ENCODE measurements around the gene ZNF831.

Gene ZNF831

GRCh38 chr20:59161721-59162120 is 1.9 kb upstream of the ZNF831 start:
- H3K18ac ChIP-seq (ENCODE audit: low read length), result no peak overlapping the region
- no peak overlapping the region for H4K8ac ChIP-seq (ENCODE audit: low read depth, low read length)

GRCh38 chr20:59164686-59165391 is 1.2 kb downstream of the ZNF831 start:
- no peak overlapping the region for H2AK5ac ChIP-seq (ENCODE audit: low read depth, low read length)
- no peaks in the 10 kb centered on the region for H3K79me1 ChIP-seq (ENCODE audit: low read depth, low read length)
- no peak overlapping the region for H3K18ac ChIP-seq (ENCODE audit: low read length)
- H3K4me3 ChIP-seq (ENCODE audit: low read length in 2 of 2), result no peak overlapping the region
- H3K4ac ChIP-seq (ENCODE audit: low read length), result no peak overlapping the region
- no peak overlapping the region for H2BK5ac ChIP-seq (ENCODE audit: low read length)
- H2BK15ac ChIP-seq (ENCODE audit: low read length), result no peak overlapping the region
- no peak overlapping the region for H2BK120ac ChIP-seq (ENCODE audit: low read depth, low read length)
- H4K91ac ChIP-seq (ENCODE audit: low read depth, low read length, poor library complexity), result no peak overlapping the region
- H3K9ac ChIP-seq (ENCODE audit: low read depth, low read length, poor library complexity), result no peak overlapping the region
- no peak for DNase-seq (ENCODE audit: low spot score)
- H4K8ac ChIP-seq (ENCODE audit: low read depth, low read length), result no peak overlapping the region
- no peak overlapping the region for H3K23ac ChIP-seq (ENCODE audit: low read depth, low read length, poor library complexity)
- H2AFZ ChIP-seq (ENCODE audit: low read length), result no peak overlapping the region
- H3K36me3 ChIP-seq (replicated peaks in 1 of 2; ENCODE audit: control insufficient read depth in 2 of 2, insufficient read depth in 2 of 2, low read length in 2 of 2), result no peaks in the 10 kb centered on the region
- no peak overlapping the region for H3K14ac ChIP-seq (ENCODE audit: low read length)
- no CpG with 5 or more reads among the region's 9 CpGs for WGBS, 2 donors (ENCODE audit: extremely low coverage in 2 of 2, insufficient read length in 2 of 2, insufficient replicate concordance in 1 of 2)
- H2BK12ac ChIP-seq (ENCODE audit: low read length), result no peak overlapping the region
- no peak overlapping the region for H3K4me2 ChIP-seq (ENCODE audit: insufficient read depth, low read length, poor library complexity, severe bottlenecking)
- no peaks in the 10 kb centered on the region for H3K9me3 ChIP-seq (replicated peaks in 1 of 2; ENCODE audit: control insufficient read depth in 2 of 2, insufficient read depth in 1 of 2, low read depth in 1 of 2, low read length in 2 of 2)
- H3K4me1 ChIP-seq (ENCODE audit: control insufficient read depth in 2 of 2, insufficient read depth in 1 of 2, low read depth in 1 of 2, low read length in 2 of 2), result no peaks in the 10 kb centered on the region
- no peak overlapping the region for H3K27ac ChIP-seq (replicated peaks; ENCODE audit: low read length)
- H3K27me3 ChIP-seq (ENCODE audit: control insufficient read depth in 3 of 3, insufficient read depth in 3 of 3, low read depth in 1 of 3, low read length in 3 of 3), result no peaks in the 10 kb centered on the region

More at GRCh38 chr20:59161721-59162120, 1.9 kb upstream of the ZNF831 start:
- no peak overlapping the region for H3K14ac ChIP-seq (ENCODE audit: low read length)
- no peak overlapping the region for H2BK120ac ChIP-seq (ENCODE audit: low read depth, low read length)
- H3K4me3 ChIP-seq (ENCODE audit: low read length in 2 of 2), result no peak overlapping the region
- no peak overlapping the region for H2AFZ ChIP-seq (ENCODE audit: low read length)
- DNase-seq (ENCODE audit: low spot score), result no peak
- no peak overlapping the region for H4K91ac ChIP-seq (ENCODE audit: low read depth, low read length, poor library complexity)
- no peaks in the 10 kb centered on the region for H3K36me3 ChIP-seq (replicated peaks in 1 of 2; ENCODE audit: control insufficient read depth in 2 of 2, insufficient read depth in 2 of 2, low read length in 2 of 2)
- no peaks in the 10 kb centered on the region for H3K79me1 ChIP-seq (ENCODE audit: low read depth, low read length)
- H3K4me1 ChIP-seq (ENCODE audit: control insufficient read depth in 2 of 2, insufficient read depth in 1 of 2, low read depth in 1 of 2, low read length in 2 of 2), result peaks cover 0 to 7% of the 10 kb centered on the region in 2 donors
- WGBS, 2 donors (ENCODE audit: extremely low coverage in 2 of 2, insufficient read length in 2 of 2, insufficient replicate concordance in 1 of 2), result no CpG with 5 or more reads among the region's 2 CpGs
- H3K23ac ChIP-seq (ENCODE audit: low read depth, low read length, poor library complexity), result no peak overlapping the region
- H3K9me3 ChIP-seq (replicated peaks in 1 of 2; ENCODE audit: control insufficient read depth in 2 of 2, insufficient read depth in 1 of 2, low read depth in 1 of 2, low read length in 2 of 2), result no peaks in the 10 kb centered on the region
- no peak overlapping the region for H2BK15ac ChIP-seq (ENCODE audit: low read length)
- no peak overlapping the region for H3K9ac ChIP-seq (ENCODE audit: low read depth, low read length, poor library complexity)
- H3K27me3 ChIP-seq (ENCODE audit: control insufficient read depth in 3 of 3, insufficient read depth in 3 of 3, low read depth in 1 of 3, low read length in 3 of 3), result no peaks in the 10 kb centered on the region
- no peak overlapping the region for H3K4ac ChIP-seq (ENCODE audit: low read length)
- no peak overlapping the region for H2BK12ac ChIP-seq (ENCODE audit: low read length)
- no peak overlapping the region for H2BK5ac ChIP-seq (ENCODE audit: low read length)
- no peak overlapping the region for H3K4me2 ChIP-seq (ENCODE audit: insufficient read depth, low read length, poor library complexity, severe bottlenecking)
- H2AK5ac ChIP-seq (ENCODE audit: low read depth, low read length), result no peak overlapping the region
- no peak overlapping the region for H3K27ac ChIP-seq (replicated peaks; ENCODE audit: low read length)

DNA sequence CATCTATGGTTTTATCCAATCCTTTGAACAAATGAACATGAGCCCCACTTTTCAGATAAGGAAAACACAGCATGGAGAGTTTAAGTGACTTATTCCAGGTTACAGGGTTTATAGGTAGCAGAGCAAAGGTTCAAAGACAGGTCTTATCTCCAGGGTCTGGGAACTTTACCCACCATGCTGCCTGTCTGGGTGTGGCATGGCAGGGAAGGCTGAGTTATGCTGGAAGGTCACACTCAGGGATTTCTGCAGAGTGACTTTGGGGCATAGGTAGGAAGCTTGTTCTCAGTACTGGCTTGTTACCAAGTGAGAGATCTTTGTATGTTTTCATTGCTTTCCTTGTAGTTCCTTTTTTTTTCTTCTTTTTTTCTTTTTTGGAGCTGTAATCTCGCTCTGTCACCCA is 1.8 kb downstream of the ZNF831 start:
- Histone ChIP-seq H3K14ac (ENCODE audit: low read length) (no peak overlapping the region), H3K4ac (ENCODE audit: low read length) (no peak overlapping the region)
- WGBS, 2 donors (ENCODE audit: extremely low coverage in 2 of 2, insufficient read length in 2 of 2, insufficient replicate concordance in 1 of 2), result no CpG with 5 or more reads among the region's 1 CpG

DNA sequence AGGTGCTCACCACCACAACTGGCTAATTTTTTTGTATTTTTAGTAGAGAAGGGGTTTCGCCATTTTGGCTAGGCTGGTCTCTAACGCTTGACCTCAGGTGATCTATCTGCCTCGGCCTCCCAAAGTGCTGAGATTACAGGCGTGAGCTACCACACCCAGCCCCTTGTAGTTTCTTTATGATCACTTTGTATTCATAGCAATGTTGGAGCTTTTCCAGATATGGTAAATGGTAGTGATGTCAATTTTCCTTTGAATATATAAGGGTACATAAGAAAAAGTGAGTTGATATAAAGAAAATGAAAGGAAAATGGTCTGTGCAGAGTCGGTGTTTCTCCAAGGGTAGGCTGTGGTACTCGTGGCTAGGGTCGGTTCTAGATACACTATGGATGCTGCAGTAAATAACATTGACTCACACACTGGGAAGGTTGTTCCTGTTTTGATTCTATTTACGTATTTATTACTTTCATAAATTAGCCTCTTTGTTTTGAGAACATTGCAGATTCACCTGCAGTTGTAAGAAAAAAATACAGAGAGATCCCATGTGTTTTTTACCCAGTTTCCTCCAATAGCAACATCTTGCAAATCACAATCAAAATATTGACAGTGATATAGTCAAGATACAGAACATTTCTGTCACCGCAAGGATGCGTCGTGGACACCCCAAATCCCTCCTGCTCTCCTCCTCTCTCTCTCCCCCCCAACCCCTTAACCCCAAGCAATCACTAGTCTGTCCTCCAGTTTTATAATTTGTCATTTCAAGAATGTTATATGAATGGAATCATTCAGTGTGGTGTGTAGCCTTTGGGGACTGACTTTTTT is 2.5 kb downstream of the ZNF831 start:
- no peak overlapping the region for H4K91ac ChIP-seq (ENCODE audit: low read depth, low read length, poor library complexity)
- H3K4me2 ChIP-seq (ENCODE audit: insufficient read depth, low read length, poor library complexity, severe bottlenecking), result no peak overlapping the region
- no peak overlapping the region for H3K4ac ChIP-seq (ENCODE audit: low read length)
- no peak overlapping the region for H2AK5ac ChIP-seq (ENCODE audit: low read depth, low read length)
- H4K8ac ChIP-seq (ENCODE audit: low read depth, low read length), result no peak overlapping the region
- H3K23ac ChIP-seq (ENCODE audit: low read depth, low read length, poor library complexity), result no peak overlapping the region
- no peak overlapping the region for H3K14ac ChIP-seq (ENCODE audit: low read length)
- H3K4me3 ChIP-seq (ENCODE audit: low read length in 2 of 2), result no peak overlapping the region
- H3K9ac ChIP-seq (ENCODE audit: low read depth, low read length, poor library complexity), result no peak overlapping the region
- no peaks in the 10 kb centered on the region for H3K4me1 ChIP-seq (ENCODE audit: control insufficient read depth in 2 of 2, insufficient read depth in 1 of 2, low read depth in 1 of 2, low read length in 2 of 2)
- H3K18ac ChIP-seq (ENCODE audit: low read length), result no peak overlapping the region
- no peak overlapping the region for H2AFZ ChIP-seq (ENCODE audit: low read length)
- H2BK120ac ChIP-seq (ENCODE audit: low read depth, low read length), result no peak overlapping the region
- no peak overlapping the region for H2BK5ac ChIP-seq (ENCODE audit: low read length)
- no CpG with 5 or more reads among the region's 11 CpGs for WGBS, 2 donors (ENCODE audit: extremely low coverage in 2 of 2, insufficient read length in 2 of 2, insufficient replicate concordance in 1 of 2)
- H3K27ac ChIP-seq (replicated peaks; ENCODE audit: low read length), result no peak overlapping the region
- no peak for DNase-seq (ENCODE audit: low spot score)
- H3K27me3 ChIP-seq (ENCODE audit: control insufficient read depth in 3 of 3, insufficient read depth in 3 of 3, low read depth in 1 of 3, low read length in 3 of 3), result no peaks in the 10 kb centered on the region
- no peak overlapping the region for H2BK12ac ChIP-seq (ENCODE audit: low read length)
- no peak overlapping the region for H2BK15ac ChIP-seq (ENCODE audit: low read length)
- H3K9me3 ChIP-seq (replicated peaks in 1 of 2; ENCODE audit: control insufficient read depth in 2 of 2, insufficient read depth in 1 of 2, low read depth in 1 of 2, low read length in 2 of 2), result no peaks in the 10 kb centered on the region
- H3K36me3 ChIP-seq (replicated peaks in 1 of 2; ENCODE audit: control insufficient read depth in 2 of 2, insufficient read depth in 2 of 2, low read length in 2 of 2), result no peaks in the 10 kb centered on the region
- H3K79me1 ChIP-seq (ENCODE audit: low read depth, low read length), result no peaks in the 10 kb centered on the region

More for the DNA sequence above, 1.8 kb downstream of the ZNF831 start:
- no peak overlapping the region for H2BK12ac ChIP-seq (ENCODE audit: low read length)
- H2BK120ac ChIP-seq (ENCODE audit: low read depth, low read length), result no peak overlapping the region
- no peak overlapping the region for H2AK5ac ChIP-seq (ENCODE audit: low read depth, low read length)
- H3K9me3 ChIP-seq (replicated peaks in 1 of 2; ENCODE audit: control insufficient read depth in 2 of 2, insufficient read depth in 1 of 2, low read depth in 1 of 2, low read length in 2 of 2), result no peaks in the 10 kb centered on the region
- no peak for DNase-seq (ENCODE audit: low spot score)
- H3K18ac ChIP-seq (ENCODE audit: low read length), result no peak overlapping the region
- no peak overlapping the region for H4K91ac ChIP-seq (ENCODE audit: low read depth, low read length, poor library complexity)
- H3K23ac ChIP-seq (ENCODE audit: low read depth, low read length, poor library complexity), result no peak overlapping the region
- H2AFZ ChIP-seq (ENCODE audit: low read length), result no peak overlapping the region
- no peak overlapping the region for H3K4me3 ChIP-seq (ENCODE audit: low read length in 2 of 2)
- H3K27ac ChIP-seq (replicated peaks; ENCODE audit: low read length), result no peak overlapping the region
- no peak overlapping the region for H3K4me2 ChIP-seq (ENCODE audit: insufficient read depth, low read length, poor library complexity, severe bottlenecking)
- H3K4me1 ChIP-seq (ENCODE audit: control insufficient read depth in 2 of 2, insufficient read depth in 1 of 2, low read depth in 1 of 2, low read length in 2 of 2), result no peaks in the 10 kb centered on the region
- no peak overlapping the region for H4K8ac ChIP-seq (ENCODE audit: low read depth, low read length)
- no peak overlapping the region for H2BK15ac ChIP-seq (ENCODE audit: low read length)
- no peak overlapping the region for H2BK5ac ChIP-seq (ENCODE audit: low read length)
- H3K36me3 ChIP-seq (replicated peaks in 1 of 2; ENCODE audit: control insufficient read depth in 2 of 2, insufficient read depth in 2 of 2, low read length in 2 of 2), result no peaks in the 10 kb centered on the region
- no peaks in the 10 kb centered on the region for H3K27me3 ChIP-seq (ENCODE audit: control insufficient read depth in 3 of 3, insufficient read depth in 3 of 3, low read depth in 1 of 3, low read length in 3 of 3)
- H3K9ac ChIP-seq (ENCODE audit: low read depth, low read length, poor library complexity), result no peak overlapping the region
- no peaks in the 10 kb centered on the region for H3K79me1 ChIP-seq (ENCODE audit: low read depth, low read length)
